GM21367 (cell line): ENCODE results near the gene PLSCR1.
"Not testable (repeated sequence)": the region's sequence is repeated elsewhere in the genome, so short reads cannot be mapped to it uniquely, and the experiment has no call there.

Source experiments
- ATAC-seq: cut with Tn5 transposase; IDR thresholded peaks from one replicate; pipeline ENCODE4 v1.9.1; 2021; ENCODE audit not compliant: unreplicated experiment

Gene PLSCR1

DNA sequence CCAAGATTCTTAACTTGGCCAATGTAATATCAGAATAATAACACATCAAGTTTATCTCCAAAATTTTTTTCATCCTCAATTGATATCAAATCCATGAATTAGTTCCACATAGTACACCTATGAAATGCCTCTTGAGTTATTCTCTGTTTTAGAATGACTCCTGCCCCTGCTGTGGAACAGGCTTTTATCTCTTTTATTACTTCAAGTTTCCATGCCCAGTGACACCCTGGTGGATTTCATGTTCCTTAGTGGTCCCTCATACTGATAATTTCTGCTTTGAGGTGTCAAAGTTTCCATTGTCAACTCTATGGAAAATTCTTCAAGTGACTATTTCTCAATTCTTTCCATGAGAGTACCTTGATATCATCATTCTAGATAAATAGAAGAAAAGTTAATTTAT lies 24.6 kb downstream of the PLSCR1 start:
- ATAC-seq: no peak

DNA sequence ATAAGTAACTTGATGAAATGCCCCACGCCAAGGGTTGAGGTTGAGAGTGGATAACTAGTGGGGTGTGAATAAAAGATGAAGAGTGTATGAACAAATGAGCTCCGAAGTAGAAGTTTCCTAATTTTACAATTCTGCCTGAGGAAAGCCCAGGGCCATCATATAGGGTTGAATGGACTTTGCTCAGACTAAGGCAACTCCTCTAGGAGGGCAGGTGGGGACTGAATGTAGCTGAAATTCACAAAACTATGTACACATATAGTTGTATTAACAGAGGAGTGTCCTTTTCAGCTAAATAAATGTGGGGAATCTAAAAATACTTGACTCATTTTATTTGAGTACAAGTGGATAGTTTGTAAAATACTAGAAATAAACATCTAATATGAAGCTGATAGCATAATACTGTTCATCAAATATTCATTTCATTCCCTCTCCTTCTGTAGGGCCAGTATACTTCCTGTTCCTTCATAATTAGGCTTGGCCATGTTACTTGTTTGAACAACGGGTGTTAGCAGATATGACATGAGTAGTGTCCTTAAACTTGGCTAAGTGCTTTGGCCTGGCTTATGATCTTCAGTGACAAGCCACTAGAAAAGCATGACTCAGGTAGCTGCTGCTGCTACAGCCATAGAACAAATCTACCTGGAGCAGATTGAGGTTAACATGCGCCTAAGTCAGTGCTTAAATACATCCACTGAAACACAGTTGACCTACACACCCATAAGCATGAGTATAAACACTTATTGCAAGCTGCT lies 26.5 kb downstream of the PLSCR1 start:
- no peak for ATAC-seq

- ATAC-seq: no peak
These were observed 30.9 kb downstream of the PLSCR1 start for GRCh38 chr3:146513386-146514051.

GRCh38 chr3:146511402-146512134 lies 32.8 kb downstream of the PLSCR1 start:
- ATAC-seq: no peak

DNA sequence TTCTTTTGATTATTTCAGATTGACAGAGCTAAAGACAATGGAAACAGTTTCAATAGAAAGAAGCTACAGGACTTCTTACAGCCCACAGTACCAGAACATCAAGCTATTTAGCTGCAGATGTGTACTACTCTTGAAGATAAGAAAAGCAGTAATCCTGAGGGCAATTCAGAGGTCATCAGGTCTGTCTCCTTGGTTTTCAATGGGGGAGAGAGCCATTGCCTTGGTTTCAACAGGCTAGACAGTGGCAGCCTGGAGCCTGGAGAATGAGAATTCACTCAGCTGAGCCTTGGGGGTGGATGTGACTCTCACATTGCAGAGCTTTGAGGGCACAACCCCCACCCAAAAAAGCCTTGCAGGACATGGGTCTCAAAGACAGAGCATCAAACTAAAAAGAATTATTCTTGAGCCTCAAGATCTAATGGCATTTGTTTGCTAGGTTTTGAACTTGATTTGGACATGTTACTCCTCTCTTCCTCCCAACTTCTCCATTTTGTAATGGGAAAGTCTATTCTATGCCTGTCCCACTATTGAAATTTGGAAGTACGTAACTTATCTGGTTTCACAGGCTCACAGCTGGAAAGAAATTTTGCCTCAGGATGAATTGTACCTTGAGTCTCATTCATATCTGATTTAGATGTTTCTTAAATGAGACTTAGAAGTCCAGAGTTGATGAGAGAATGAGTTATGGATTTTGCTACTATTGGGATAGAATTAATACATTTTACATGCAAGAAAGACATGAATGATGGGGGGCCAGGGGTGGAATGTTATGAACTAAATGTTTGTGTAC lies 36.9 kb downstream of the PLSCR1 start:
- ATAC-seq: no peak

GRCh38 chr3:146505516-146505915 lies 38.9 kb downstream of the PLSCR1 start:
- no peak for ATAC-seq

DNA sequence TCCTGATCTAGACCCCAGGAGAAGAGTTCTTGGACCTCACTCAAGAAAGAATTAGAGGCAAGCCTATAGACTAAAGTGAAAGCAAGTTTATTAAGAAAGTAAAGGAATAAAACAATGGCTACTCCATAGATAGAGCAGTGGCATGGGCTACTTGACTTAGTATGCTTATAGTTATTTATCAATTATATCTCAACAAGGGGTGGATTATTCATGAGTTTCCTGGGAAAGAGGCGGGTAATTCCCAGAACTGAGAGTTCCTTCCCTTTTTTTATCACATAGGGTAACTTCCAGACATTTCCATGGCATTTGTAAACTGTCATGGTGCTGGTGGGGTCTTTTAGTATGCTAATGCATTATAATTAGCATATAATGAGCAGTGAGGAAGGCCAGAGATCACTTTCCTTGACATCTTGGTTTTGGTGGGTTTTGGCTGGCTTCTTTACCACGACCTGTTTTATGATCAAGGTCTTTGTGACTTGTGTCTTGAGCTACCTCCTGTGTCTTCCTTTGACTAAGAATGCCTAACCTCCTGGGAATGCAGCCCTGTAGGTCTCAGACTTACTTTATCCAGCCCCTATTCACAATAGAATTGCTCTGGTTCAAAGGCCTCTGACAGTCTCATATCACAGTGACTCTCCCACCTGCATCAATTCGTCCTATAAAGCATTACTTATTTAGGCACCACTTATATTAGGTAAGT lies 39.8 kb downstream of the PLSCR1 start:
- no peak for ATAC-seq

- ATAC-seq: peak; percentile 97
These were observed 40.8 kb downstream of the PLSCR1 start for GRCh38 chr3:146503461-146504202.

- ATAC-seq: no peak
These were observed 41.4 kb downstream of the PLSCR1 start for GRCh38 chr3:146502887-146503460.

GRCh38 chr3:146501752-146502151 lies 42.7 kb downstream of the PLSCR1 start:
- ATAC-seq: no peak

DNA sequence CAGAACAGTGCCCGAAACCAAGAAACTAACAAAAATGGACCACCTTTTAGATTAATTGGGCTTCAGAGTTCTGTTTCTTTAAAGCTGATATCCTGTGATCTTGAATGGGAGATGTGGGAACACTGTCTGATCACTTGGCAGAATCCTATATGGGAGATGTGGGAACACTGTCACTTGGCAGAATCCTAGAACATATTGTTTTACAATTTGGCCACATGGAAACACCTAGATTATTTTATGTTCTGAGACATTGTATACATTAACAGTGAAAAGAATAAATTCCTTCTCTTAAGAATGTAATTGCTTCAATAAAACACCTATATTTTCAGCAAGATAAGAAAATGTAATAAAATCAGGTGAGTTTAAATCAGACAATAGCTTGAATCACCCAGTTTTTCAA lies 44.7 kb downstream of the PLSCR1 start:
- no peak for ATAC-seq

DNA sequence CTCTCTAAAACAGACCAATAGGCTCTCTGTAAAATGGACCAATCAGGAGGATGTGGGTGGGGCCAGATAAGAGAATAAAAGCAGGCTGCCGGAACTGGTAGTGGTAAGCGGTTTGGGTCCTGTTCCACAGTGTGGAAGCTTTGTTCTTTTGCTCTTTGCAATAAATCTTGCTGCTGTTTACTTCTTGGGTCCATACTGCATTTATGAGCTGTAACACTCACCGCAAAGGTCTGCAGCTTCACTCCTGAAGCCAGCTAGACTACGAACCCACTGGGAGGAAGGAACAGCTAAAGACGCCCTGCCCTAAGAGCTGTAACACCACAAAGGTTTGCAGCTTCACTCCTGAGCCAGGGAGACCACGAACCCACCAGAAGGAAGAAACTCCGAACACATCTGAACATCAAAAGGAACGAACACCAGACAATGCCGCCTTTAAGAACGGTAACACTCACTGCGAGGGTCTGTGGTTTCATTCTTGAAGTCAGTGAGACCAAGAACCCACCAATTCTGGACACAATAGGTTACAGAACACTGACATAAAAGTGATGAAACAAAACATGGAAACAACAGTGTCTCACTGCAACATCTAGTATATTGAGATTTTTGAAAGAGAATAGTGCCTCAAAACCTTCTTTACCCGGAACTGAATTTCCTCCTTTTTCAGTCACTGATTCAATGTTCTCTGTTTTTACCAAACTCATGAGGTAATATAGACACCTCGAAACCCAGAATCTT lies 46.2 kb downstream of the PLSCR1 start:
- ATAC-seq: no peak

GRCh38 chr3:146497145-146497843 lies 47.1 kb downstream of the PLSCR1 start:
- not testable (repeated sequence) for ATAC-seq

GRCh38 chr3:146496726-146497125 lies 47.7 kb downstream of the PLSCR1 start:
- no peak for ATAC-seq

GRCh38 chr3:146496251-146496650 lies 48.2 kb downstream of the PLSCR1 start:
- no peak for ATAC-seq

- no peak for ATAC-seq
These were observed 50.6 kb downstream of the PLSCR1 start for GRCh38 chr3:146493761-146494160.

DNA sequence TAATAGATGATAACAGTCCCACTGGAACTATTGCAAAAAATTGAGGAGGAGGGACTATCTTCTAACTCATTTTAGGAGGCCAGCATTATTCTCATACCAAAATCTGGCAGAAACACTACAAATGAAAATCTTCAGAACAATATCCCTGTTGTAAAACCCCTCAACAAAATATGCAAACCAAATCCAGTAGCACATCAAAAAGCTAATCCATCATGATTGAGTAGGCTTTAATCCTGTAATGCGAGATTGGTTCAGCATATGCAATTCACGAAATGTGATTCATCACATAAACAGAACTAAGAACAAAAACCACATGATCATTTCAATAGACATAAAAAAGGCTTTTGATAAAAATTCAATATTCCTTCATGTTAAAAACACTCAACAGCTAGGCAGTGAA lies 51.2 kb downstream of the PLSCR1 start:
- ATAC-seq: no peak

- no peak for ATAC-seq
These were observed 53.1 kb downstream of the PLSCR1 start for GRCh38 chr3:146491303-146491702.
